ENCODE data around the gene UMOD.

UMOD gene

DNA sequence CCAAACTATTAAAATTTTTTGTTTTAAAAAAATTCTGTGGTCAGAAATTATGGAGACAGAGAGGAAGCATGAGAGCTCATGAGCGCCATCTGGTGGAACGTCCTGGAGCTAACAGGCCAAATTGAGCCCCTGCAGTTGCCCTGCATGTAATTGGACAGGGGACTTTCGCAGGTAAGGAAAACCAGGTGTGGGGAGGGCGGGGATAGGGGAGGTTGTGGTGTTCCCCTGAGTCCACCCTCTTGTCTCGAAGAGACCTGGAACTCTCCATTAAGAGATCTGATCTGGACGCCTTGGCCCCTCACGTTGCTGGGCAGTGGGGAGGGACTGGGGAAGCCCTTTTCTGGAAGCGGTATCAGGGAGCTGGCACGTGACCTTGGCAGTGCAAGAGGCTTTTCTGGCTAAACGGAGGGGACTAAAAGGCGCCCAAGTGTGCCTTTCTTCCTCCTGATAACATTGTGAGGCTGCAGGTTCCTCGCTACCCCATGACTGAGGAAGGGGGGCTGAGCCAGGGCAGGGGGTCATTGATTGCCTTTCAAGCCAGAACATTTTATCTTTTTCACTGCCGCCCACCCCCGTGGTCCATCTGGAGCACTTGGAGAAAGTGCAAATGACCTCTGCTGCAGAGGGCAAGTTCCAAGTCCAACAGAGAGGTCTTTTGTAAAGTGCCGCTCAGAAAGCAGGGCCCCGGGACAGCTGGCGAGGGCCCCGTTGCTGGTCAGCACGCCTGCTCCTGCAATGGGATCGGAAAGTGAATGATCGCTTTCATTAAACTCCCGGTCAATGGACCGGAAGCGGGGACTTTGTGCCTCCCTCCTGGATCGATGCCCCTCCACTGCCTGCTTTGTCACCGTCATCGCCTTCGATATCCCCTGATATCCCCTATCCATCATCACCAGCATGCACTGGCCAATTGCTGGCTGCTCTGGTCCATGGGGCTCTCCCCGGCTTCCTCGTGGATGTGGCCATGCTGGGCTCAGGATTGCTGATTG, 33.6 kb upstream of the UMOD start:
- peak; percentile 14 for DNase-seq (ENCODE audit: low read depth)
- H3K4me3 ChIP-seq (ENCODE audit: low read depth, low read length) = no peak overlapping the region
- TF ChIP-seq, protein P1, sequence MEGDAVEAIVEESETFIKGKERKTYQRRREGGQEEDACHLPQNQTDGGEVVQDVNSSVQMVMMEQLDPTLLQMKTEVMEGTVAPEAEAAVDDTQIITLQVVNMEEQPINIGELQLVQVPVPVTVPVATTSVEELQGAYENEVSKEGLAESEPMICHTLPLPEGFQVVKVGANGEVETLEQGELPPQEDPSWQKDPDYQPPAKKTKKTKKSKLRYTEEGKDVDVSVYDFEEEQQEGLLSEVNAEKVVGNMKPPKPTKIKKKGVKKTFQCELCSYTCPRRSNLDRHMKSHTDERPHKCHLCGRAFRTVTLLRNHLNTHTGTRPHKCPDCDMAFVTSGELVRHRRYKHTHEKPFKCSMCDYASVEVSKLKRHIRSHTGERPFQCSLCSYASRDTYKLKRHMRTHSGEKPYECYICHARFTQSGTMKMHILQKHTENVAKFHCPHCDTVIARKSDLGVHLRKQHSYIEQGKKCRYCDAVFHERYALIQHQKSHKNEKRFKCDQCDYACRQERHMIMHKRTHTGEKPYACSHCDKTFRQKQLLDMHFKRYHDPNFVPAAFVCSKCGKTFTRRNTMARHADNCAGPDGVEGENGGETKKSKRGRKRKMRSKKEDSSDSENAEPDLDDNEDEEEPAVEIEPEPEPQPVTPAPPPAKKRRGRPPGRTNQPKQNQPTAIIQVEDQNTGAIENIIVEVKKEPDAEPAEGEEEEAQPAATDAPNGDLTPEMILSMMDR (IDR thresholded peaks at IDR 0.05; ENCODE audit: control insufficient read depth, extremely low read depth, insufficient read depth) = peak; percentile 74

DNA sequence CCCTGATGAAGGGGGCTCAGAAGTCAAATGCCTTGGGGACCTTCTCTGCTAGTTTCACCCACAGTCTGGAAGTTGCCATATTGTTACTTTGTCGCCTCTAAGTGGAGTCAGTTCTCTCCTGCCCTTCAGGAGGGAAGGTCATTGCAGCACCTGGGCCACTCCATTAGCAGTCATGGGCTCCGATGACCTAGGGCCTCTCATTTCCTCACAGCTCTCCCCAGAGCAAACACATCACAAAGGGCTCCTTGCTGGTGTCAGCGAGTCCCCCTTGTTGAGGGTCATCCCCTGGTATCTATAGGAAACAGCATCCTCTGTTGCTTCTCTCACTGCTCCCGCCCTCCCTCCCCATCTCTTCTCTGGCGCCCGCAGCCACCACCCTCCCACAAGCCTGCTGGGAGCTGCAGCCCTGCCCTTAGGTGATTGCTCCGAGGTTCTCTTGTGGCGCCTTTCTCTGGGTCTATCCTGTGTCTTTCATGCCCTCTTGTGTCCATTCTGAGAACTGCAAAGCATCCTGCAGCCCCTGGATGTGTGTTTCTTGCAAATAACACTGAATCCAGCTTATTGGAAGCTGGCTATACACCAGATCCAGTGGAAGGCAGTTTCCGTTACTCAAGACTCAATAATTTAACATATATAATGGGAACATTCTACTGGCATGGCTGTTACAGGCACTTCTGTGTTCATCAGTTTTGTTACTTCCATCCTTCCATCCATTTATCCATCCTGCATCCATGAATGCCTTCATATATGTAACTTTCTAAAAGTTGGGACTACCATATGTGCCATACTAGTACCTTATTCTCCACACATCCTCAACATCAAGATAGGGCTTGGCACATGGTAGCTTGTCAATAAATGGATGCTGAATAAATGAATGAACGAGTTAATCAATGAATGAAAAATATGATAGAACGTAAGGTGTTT, 30.9 kb upstream of the UMOD start:
- DNase-seq (ENCODE audit: low read depth) = peak; percentile 21
- TF ChIP-seq, protein P1 (IDR thresholded peaks at IDR 0.05; ENCODE audit: control insufficient read depth, extremely low read depth, insufficient read depth) = peak; percentile 85
- H3K4me3 ChIP-seq (ENCODE audit: low read depth, low read length) = no peak overlapping the region

DNA sequence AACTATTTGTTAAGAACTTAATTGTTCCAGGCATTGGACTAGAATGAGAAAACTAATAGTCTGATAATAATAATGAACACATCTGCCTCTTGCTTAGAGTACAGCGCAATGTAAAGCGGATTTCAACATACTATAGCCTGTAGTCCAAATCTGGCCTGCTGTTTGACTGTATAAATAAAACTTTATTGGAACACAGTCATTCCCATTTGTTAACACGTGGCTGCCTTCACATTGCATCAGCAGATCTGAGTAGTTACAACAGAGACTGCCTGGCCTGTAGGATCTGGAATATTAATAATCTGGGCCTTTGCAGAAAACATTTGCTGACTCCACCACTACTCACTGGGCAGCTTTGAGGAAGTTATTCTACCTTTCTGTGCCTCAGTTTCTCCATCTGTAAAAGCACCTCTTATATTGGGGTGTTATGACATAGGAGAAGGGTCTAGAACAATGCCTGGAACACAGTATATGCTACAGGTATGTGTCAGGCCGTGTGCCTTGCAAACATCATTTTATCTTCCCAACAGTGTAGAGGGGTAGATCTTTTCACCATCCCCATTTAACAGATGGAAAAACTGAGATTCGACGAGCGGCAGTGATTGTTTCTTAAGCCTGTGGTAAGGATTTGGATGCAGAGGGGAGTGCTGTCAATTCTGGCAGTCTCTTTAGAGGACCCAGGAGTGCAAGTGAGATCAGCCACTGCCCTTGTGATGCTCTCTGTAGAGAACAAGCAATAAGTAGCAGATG, 29.9 kb upstream of the UMOD start:
- DNase-seq (ENCODE audit: low read depth) = no peak
- TF ChIP-seq, protein P1 (IDR thresholded peaks at IDR 0.05; ENCODE audit: control insufficient read depth, extremely low read depth, insufficient read depth) = no peak
- no peak overlapping the region for H3K4me3 ChIP-seq (ENCODE audit: low read depth, low read length)

DNA sequence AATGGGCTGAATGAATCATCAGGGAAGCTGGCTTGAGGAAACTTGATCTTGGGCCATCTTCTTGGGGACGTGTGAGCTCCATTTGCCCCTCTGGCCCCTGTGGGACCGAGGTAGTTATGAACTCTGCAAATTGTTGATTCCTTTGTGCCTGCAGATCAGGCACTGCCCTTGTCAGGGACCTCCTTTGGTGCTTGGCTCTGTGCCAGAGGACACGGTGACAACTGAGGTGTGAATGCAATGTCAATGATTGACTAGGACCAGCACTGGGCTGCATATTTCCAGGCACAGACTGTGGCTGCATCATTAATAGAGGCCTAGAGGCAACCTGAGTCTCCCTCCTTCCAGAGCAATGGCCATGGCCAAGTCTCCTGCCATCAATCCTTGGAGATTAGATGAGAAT, 28.3 kb upstream of the UMOD start:
- TF ChIP-seq, protein P1 (IDR thresholded peaks at IDR 0.05; ENCODE audit: control insufficient read depth, extremely low read depth, insufficient read depth) = no peak
- DNase-seq (ENCODE audit: low read depth) = no peak
- no peak overlapping the region for H3K4me3 ChIP-seq (ENCODE audit: low read depth, low read length)

DNA sequence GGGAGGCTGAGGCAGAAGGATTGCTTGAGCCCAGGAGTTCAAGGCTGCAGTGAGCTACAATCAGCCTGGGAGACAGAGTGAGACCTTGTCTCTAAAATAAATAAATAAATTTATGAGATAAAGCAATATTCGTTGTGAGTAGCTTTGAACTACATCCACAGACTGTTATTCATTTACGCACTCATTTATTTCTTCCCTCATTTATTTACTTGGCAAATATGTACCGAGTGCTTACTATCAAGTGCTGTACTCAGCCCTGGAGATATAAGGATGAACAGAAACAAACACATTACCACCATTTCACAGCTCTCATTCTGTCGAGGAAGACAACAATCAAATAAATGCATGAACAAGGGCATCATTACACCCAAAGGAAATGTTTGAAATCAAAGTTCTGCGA, 24.7 kb upstream of the UMOD start:
- no peak for DNase-seq (ENCODE audit: low read depth)
- TF ChIP-seq, protein P1 (IDR thresholded peaks at IDR 0.05; ENCODE audit: control insufficient read depth, extremely low read depth, insufficient read depth) = no peak
- H3K4me3 ChIP-seq (ENCODE audit: low read depth, low read length) = no peak overlapping the region

DNA sequence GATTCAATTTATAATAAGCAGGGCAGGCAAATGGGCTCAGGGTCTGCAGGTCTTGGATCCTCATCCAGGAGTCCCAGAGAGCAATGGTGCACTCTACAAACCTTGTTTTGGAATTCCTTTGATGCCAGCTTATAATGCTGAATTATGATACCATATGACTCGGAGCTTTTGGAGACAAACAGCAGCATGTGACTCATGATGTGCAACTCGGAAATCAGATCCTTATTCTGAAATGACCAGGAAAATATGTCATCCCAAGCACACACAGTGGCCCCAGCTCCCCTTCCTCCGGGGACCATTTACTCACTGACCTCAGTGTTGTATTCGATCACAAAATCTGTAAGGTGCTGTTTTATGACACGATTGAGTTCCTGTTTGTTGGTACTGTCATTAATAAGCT, 20.2 kb upstream of the UMOD start:
- TF ChIP-seq, protein P1 (IDR thresholded peaks at IDR 0.05; ENCODE audit: control insufficient read depth, extremely low read depth, insufficient read depth) = no peak
- no peak for DNase-seq (ENCODE audit: low read depth)

More for the DNA sequence above, 20.2 kb upstream of the UMOD start:
- H3K4me3 ChIP-seq (ENCODE audit: low read depth, low read length) = no peak overlapping the region

Measured in LNCaP clone FGC (cell line).